IPS DF 6.9 (cell line): ENCODE results near the gene ZBTB48.
A peak's percentile ranks its signal among the peaks of the same experiment; 100 is the strongest.

Experiments used
- DNase-seq: peaks from one replicate; pipeline ENCODE4 v3.0.0-alpha.2; 2013; ENCODE audit warnings: low read depth, low spot score
- H3K27ac ChIP-seq: one replicate; pipeline ENCODE4 v1.5.1; 2013; ENCODE audit warnings: low read length, control low read depth
- H3K27me3 ChIP-seq: 2 replicates; pipeline ENCODE4 v1.6.1; 2013; ENCODE audit warnings: mild to moderate bottlenecking, low read length; ENCODE audit not compliant: control insufficient read depth, insufficient read depth
- H3K36me3 ChIP-seq: 2 replicates; pipeline ENCODE4 v1.6.1; 2013; ENCODE audit warnings: low read length; ENCODE audit not compliant: control insufficient read depth, insufficient read depth
- H3K4me1 ChIP-seq: 2 replicates; pipeline ENCODE4 v1.6.1; 2013; ENCODE audit warnings: low read length; ENCODE audit not compliant: control insufficient read depth, insufficient read depth
- H3K4me3 ChIP-seq: 2 replicates; pipeline ENCODE4 v1.5.1; 2013; ENCODE audit warnings: mild to moderate bottlenecking, low read length
- H3K9me3 ChIP-seq: 2 replicates; pipeline ENCODE4 v1.6.1; 2013; ENCODE audit warnings: low read length, inconsistent platforms; ENCODE audit not compliant: control insufficient read depth, insufficient read depth
- WGBS: extraction: QIAGEN DNeasy Blood & Tissue Kit; methylation state at CpG from one replicate; pipeline ENCODE4 v1.1.7; 2013; ENCODE audit warnings: mixed read lengths, missing lambda C conversion rate; ENCODE audit not compliant: insufficient read length, insufficient coverage; 5-methylcytosine and 5-hydroxymethylcytosine counted together

ZBTB48 gene

GRCh38 chr1:6614929-6615785, 35.4 kb downstream of the ZBTB48 start:
- Histone ChIP-seq H3K27ac (no peak overlapping the region), H3K27me3 (no peaks in the 10 kb centered on the region), H3K36me3 (peaks cover 15% of the 10 kb centered on the region), H3K4me1 (0 out of 2 replicates have a peak, but pooled peaks cover 2% of the 10 kb centered on the region), H3K9me3 (no peaks in the 10 kb centered on the region), H3K4me3 (peak overlapping the region; percentile 96)
- no CpG with 5 or more reads among the region's 82 CpGs for WGBS
- no peak for DNase-seq

DNA sequence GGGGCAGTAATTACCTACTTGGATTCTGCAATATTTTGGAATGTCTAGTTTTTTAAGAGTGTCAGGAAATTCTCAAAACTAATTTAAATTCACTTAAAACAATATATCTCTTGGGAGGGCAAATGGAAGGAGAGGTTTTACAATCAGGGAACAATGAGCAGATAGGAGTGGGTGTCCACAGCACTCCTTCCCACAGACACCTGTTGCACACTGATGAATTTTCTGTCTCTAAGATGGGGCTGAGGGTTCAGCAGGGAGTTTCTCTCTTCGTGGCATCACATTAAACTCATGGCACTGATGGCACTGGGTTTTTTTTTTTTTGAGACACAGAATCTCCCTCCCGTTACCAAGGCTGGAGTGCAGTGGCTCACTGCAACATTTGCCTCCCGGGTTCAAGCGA, 39.3 kb downstream of the ZBTB48 start:
- no peak for DNase-seq
- no peaks in the 10 kb centered on the region for H3K27me3 ChIP-seq
- no peaks in the 10 kb centered on the region for H3K9me3 ChIP-seq
- no CpG with 5 or more reads among the region's 4 CpGs for WGBS
- 0 out of 2 replicates have a peak, but pooled peaks cover 2% of the 10 kb centered on the region for H3K4me1 ChIP-seq
- peaks cover 29% of the 10 kb centered on the region for H3K36me3 ChIP-seq
- H3K27ac ChIP-seq: no peak overlapping the region
- no peak overlapping the region for H3K4me3 ChIP-seq

DNA sequence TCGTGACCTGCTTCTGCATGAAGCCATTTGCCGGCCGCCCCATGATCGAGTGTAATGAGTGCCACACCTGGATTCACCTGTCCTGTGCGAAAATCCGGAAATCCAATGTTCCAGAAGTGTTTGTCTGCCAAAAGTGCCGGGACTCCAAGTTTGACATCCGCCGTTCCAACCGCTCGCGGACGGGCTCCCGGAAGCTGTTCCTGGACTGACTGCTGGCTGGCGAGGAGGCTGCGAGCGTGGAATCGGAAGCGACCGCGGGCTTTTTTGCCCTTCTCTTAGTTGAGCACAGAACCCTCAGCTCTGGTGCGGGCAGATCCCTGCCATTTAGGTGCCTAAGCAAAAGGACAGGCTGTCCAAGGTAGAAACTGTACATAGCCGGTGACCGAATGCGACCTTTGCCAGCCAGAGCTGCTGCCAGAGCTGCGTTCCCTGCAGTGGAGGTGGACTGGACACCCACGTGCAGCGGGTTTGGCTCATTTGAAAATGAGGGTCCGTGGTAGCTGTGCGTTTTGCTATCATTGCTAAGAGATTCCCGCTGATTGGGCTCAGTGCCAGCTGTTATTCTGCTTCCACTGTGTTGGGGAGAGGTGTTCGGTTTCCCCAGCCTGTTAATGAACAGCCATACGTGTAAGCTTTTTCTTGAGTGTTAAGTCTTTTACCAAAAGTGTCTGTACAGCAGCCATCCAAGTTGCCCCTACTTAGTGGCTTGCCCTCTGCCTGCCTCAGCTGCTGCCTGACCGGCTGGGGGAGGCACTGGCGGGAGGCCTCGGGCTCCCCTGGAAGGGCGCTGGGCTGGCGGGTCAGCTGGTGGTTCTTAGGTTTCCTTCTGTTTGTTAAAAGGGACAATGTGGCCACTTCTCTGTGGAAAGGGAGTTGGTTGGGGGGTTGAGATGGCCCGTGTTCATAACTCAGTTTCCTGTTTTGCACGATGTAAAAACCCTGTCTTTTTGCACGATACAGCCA, 41.9 kb downstream of the ZBTB48 start:
- H3K4me1 ChIP-seq: no peaks in the 10 kb centered on the region
- WGBS: no CpG with 5 or more reads among the region's 41 CpGs
- H3K27ac ChIP-seq: no peak overlapping the region
- H3K9me3 ChIP-seq: no peaks in the 10 kb centered on the region
- peaks cover 25% of the 10 kb centered on the region for H3K36me3 ChIP-seq
- H3K4me3 ChIP-seq: no peak overlapping the region
- H3K27me3 ChIP-seq: no peaks in the 10 kb centered on the region
- DNase-seq: no peak

DNA sequence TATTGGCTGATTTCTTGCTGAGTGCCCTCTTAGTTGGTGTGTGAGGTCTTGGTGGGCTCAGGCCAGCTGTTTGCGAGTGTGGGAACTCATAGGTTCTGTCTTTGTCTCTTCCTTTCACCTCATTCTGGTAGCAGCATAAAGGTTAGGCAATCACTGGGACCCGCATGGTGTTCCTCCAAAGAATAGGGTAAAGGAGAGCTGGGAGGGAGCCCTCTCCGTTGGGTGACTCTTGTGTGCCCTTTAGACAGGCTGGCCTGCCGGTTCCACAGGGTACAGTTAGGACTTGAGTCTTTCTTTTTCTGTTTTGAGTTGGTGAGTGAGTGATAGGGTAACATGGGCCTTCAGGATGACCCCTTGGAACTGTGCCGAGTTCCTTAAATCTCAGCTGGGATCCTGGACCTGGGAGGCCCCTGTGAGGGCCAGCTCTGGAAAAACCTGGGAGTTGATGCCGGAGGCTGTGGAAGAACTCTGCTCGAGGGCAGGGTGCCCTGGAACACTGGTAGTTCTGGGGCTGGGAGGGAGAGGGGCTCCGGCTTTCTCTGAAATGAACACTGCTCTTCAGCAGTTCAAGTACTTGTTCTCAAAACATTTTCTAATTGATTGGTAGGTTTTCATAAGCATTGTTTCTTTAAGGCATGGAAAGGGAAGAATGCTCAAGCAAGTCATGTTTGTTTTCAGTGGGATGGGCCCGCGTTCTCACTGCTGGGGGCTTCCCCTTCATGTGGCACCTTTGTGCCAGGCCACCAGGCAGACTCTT, 42.8 kb downstream of the ZBTB48 start:
- H3K36me3 ChIP-seq: peaks cover 24% of the 10 kb centered on the region
- no peak for DNase-seq
- no peaks in the 10 kb centered on the region for H3K4me1 ChIP-seq
- no peak overlapping the region for H3K4me3 ChIP-seq
- no peak overlapping the region for H3K27ac ChIP-seq
- H3K9me3 ChIP-seq: no peaks in the 10 kb centered on the region
- H3K27me3 ChIP-seq: no peaks in the 10 kb centered on the region
- no CpG with 5 or more reads among the region's 10 CpGs for WGBS

GRCh38 chr1:6623269-6623965, 43.6 kb downstream of the ZBTB48 start:
- Histone ChIP-seq H3K27ac (no peak overlapping the region), H3K4me1 (no peaks in the 10 kb centered on the region), H3K36me3 (peaks cover 23% of the 10 kb centered on the region), H3K9me3 (no peaks in the 10 kb centered on the region), H3K4me3 (no peak overlapping the region), H3K27me3 (no peaks in the 10 kb centered on the region)
- no peak for DNase-seq
- no CpG with 5 or more reads among the region's 14 CpGs for WGBS

DNA sequence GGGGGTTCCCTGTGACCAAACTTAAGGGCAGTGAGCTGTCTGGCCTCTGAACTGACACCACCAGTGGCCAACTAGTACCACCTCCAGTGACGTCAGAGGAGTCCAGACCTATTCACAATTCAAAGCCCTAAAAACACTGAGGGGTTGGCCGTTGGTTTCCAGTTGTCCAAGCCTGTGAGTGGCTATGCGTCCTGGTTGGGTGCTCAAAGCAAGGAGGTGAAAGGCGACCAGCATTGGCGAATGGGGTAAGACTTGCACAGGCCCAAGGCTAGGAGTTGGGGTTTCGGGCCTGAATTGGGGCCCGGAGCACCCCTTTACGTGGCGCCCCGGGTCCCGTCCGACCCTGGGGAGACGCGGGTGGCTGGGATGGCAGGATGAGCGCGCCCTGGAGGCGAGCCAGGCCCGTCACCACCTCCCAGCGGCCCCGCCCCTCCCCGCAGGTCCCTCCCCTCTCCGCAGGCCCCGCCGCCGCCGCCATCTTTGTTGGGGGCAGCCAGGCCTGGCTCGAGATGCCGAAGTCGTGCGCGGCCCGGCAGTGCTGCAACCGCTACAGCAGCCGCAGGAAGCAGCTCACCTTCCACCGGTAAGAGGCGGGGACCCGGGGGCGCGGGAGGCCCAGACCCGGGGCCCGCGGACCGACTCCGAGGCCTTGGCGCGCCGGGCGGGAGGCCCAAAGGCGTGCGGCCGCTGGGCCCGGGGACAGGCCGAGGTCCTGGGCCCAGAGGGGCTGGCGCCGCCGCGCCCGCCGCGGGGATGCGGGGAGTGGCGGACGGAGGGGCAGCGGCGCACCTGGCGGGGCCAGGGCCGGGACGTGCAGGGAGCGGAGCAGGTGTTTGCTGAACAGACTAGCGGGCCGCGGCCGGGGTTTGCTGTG, 45.2 kb downstream of the ZBTB48 start, which contains the start of gene THAP3:
Gene THAP3 (plus strand): TSS at position 159 of the 874 bp plus-strand sequence. CDS start 351 bp downstream, at position 510.
- no peak for DNase-seq
- no CpG with 5 or more reads among the region's 73 CpGs for WGBS
- Histone ChIP-seq H3K4me1 (no peaks in the 10 kb centered on the region), H3K4me3 (peak within 1 kb of the TSS; percentile 83), H3K27me3 (no peaks in the 10 kb centered on the region), H3K9me3 (no peaks in the 10 kb centered on the region), H3K36me3 (peaks cover 20% of the 10 kb centered on the region), H3K27ac (no peak within 1 kb of the TSS)

- no peaks in the 10 kb centered on the region for H3K9me3 ChIP-seq
- no peak for DNase-seq
- no peaks in the 10 kb centered on the region for H3K27me3 ChIP-seq
- peaks cover 16% of the 10 kb centered on the region for H3K36me3 ChIP-seq
- no peaks in the 10 kb centered on the region for H3K4me1 ChIP-seq
- H3K4me3 ChIP-seq: peak overlapping the region; percentile 83
- WGBS: no CpG with 5 or more reads among the region's 32 CpGs
- no peak overlapping the region for H3K27ac ChIP-seq
Measured at GRCh38 chr1:6625584-6626149, 45.9 kb downstream of the ZBTB48 start.

DNA sequence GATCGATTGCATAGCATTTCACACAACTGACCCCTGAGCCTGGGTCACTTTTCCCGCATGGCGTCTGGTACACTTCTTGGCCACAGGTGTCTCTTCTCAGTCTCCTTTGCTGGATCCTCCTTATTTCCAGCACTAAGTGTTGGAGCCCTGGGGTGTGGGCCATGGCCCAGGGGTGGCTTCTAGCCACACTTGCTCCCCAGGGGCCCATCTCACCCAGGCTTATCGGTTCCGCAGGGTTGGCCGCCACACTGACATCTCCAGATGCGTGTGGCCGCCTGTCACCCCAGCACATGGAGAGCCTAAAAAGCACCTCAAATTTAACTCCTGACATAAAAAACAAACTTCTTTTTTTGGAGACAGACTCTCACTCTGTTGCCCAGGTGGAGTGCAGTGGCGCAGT, 47.2 kb downstream of the ZBTB48 start:
- Histone ChIP-seq H3K9me3 (no peaks in the 10 kb centered on the region), H3K36me3 (peaks cover 7% of the 10 kb centered on the region), H3K27ac (no peak overlapping the region), H3K27me3 (no peaks in the 10 kb centered on the region), H3K4me3 (no peak overlapping the region), H3K4me1 (no peaks in the 10 kb centered on the region)
- no peak for DNase-seq
- no CpG with 5 or more reads among the region's 9 CpGs for WGBS
